HEK293 (cell line): ENCODE measurements around the gene COL5A1.
A peak's percentile ranks its signal among the peaks of the same experiment; 100 is the strongest.

ENCODE experiments used
- EGR2 ChIP-seq: fragments of 450-650 bp; formaldehyde crosslinking; IDR thresholded peaks from 2 replicates; pipeline ENCODE4 v1.5.1; 2016; ENCODE audit warnings: low read depth, missing biosample characterization, missing genetic modification characterization
- GLI4 ChIP-seq: fragments of 450-650 bp; formaldehyde crosslinking; IDR thresholded peaks from 2 replicates; pipeline ENCODE4 v1.5.1; 2016; ENCODE audit warnings: missing biosample characterization, missing genetic modification characterization
- KLF16 ChIP-seq: fragments of 450-650 bp; formaldehyde crosslinking; IDR thresholded peaks from 2 replicates; pipeline ENCODE4 v1.5.1; 2017; ENCODE audit warnings: missing biosample characterization, missing genetic modification characterization
- YY1 ChIP-seq: fragments of 450-650 bp; formaldehyde crosslinking; IDR thresholded peaks from 2 replicates; pipeline ENCODE4 v1.5.1; 2018; ENCODE audit warnings: missing biosample characterization, missing genetic modification characterization
- ZNF423 ChIP-seq: fragments of 450-650 bp; formaldehyde crosslinking; IDR thresholded peaks from 2 replicates; pipeline ENCODE4 v1.5.1; 2016; ENCODE audit warnings: missing biosample characterization, missing genetic modification characterization
- ZNF677 ChIP-seq: fragments of 450-650 bp; IDR thresholded peaks from 2 replicates; pipeline ENCODE4 v1.5.0; 2018; ENCODE audit warnings: missing biosample characterization, mild to moderate bottlenecking, missing genetic modification characterization, moderate library complexity
- ZNF785 ChIP-seq: fragments of 450-650 bp; formaldehyde crosslinking; IDR thresholded peaks from 2 replicates; pipeline ENCODE4 v1.5.1; 2016; ENCODE audit warnings: missing biosample characterization, missing genetic modification characterization
- ZSCAN30 ChIP-seq: fragments of 450-650 bp; IDR thresholded peaks from 2 replicates; pipeline ENCODE4 v1.5.1; 2018; ENCODE audit warnings: missing biosample characterization, mild to moderate bottlenecking, missing genetic modification characterization, moderate library complexity
- TF ChIP-seq, protein P1 (sequence below): fragments of 450-650 bp; formaldehyde crosslinking; IDR thresholded peaks from 2 replicates; pipeline ENCODE4 v1.5.1; 2016; ENCODE audit warnings: missing biosample characterization, missing genetic modification characterization, low read depth
- TF ChIP-seq, protein P2 (sequence below): fragments of 450-650 bp; formaldehyde crosslinking; IDR thresholded peaks from 2 replicates; pipeline ENCODE4 v1.5.1; 2016; ENCODE audit warnings: missing biosample characterization, missing genetic modification characterization
- TF ChIP-seq, protein P3 (sequence below): fragments of 450-650 bp; formaldehyde crosslinking; optimal IDR thresholded peaks from 2 replicates; pipeline ENCODE3; 2016; ENCODE audit warnings: missing biosample characterization, mild to moderate bottlenecking, missing genetic modification characterization
- TF ChIP-seq, protein P4 (sequence below): fragments of 450-650 bp; formaldehyde crosslinking; IDR thresholded peaks from 2 replicates; pipeline ENCODE4 v1.5.1; 2016; ENCODE audit warnings: missing biosample characterization, missing genetic modification characterization

DNA sequence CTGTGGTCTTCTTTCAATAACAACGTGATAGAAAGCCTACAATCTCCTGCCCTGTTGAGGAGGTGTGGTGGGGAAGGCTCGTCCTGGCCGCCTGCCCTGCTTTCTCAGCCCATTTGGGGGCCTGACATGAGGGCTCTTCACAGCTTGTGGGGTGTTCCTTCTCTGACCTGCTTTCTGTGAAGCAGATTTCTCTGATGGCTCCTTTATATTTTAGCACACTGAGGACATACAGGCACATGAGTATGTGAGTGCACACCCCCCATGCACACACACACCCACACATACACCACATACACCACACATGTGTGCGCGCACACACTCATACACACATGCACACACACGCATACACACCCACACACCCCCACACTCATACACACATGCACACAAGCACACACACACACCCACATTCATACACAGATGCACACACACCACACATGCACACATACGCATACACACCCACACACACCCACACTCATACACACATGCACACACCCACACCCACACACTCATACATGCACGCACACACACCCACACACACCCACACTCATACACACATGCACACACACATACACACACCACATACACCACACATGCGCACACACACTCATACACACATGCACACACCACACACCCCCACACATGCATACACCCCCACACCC lies 117.5 kb downstream of the COL5A1 start:
- TF ChIP-seq ZNF423 (tag by site-specific recombination) (no peak), GLI4 (no peak), KLF16 (tag by site-specific recombination) (no peak), ZSCAN30 (no peak), ZNF785 (tag by site-specific recombination) (0 out of 2 replicates have a peak, but pooled peaks have one; percentile 22), YY1 (tag by site-specific recombination) (no peak), EGR2 (tag by site-specific recombination) (peak; percentile 96), ZNF677 (tag by site-specific recombination) (no peak)
- TF ChIP-seq, protein P1, sequence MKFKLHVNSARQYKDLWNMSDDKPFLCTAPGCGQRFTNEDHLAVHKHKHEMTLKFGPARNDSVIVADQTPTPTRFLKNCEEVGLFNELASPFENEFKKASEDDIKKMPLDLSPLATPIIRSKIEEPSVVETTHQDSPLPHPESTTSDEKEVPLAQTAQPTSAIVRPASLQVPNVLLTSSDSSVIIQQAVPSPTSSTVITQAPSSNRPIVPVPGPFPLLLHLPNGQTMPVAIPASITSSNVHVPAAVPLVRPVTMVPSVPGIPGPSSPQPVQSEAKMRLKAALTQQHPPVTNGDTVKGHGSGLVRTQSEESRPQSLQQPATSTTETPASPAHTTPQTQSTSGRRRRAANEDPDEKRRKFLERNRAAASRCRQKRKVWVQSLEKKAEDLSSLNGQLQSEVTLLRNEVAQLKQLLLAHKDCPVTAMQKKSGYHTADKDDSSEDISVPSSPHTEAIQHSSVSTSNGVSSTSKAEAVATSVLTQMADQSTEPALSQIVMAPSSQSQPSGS, result no peak
- TF ChIP-seq, protein P2, sequence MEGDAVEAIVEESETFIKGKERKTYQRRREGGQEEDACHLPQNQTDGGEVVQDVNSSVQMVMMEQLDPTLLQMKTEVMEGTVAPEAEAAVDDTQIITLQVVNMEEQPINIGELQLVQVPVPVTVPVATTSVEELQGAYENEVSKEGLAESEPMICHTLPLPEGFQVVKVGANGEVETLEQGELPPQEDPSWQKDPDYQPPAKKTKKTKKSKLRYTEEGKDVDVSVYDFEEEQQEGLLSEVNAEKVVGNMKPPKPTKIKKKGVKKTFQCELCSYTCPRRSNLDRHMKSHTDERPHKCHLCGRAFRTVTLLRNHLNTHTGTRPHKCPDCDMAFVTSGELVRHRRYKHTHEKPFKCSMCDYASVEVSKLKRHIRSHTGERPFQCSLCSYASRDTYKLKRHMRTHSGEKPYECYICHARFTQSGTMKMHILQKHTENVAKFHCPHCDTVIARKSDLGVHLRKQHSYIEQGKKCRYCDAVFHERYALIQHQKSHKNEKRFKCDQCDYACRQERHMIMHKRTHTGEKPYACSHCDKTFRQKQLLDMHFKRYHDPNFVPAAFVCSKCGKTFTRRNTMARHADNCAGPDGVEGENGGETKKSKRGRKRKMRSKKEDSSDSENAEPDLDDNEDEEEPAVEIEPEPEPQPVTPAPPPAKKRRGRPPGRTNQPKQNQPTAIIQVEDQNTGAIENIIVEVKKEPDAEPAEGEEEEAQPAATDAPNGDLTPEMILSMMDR (tag by site-specific recombination), result no peak
- TF ChIP-seq, protein P3, sequence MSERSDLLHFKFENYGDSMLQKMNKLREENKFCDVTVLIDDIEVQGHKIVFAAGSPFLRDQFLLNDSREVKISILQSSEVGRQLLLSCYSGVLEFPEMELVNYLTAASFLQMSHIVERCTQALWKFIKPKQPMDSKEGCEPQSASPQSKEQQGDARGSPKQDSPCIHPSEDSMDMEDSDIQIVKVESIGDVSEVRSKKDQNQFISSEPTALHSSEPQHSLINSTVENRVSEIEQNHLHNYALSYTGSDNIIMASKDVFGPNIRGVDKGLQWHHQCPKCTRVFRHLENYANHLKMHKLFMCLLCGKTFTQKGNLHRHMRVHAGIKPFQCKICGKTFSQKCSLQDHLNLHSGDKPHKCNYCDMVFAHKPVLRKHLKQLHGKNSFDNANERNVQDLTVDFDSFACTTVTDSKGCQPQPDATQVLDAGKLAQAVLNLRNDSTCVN (tag by site-specific recombination), result no peak
- TF ChIP-seq, protein P4, sequence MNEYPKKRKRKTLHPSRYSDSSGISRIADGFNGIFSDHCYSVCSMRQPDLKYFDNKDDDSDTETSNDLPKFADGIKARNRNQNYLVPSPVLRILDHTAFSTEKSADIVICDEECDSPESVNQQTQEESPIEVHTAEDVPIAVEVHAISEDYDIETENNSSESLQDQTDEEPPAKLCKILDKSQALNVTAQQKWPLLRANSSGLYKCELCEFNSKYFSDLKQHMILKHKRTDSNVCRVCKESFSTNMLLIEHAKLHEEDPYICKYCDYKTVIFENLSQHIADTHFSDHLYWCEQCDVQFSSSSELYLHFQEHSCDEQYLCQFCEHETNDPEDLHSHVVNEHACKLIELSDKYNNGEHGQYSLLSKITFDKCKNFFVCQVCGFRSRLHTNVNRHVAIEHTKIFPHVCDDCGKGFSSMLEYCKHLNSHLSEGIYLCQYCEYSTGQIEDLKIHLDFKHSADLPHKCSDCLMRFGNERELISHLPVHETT (tag by site-specific recombination), result no peak
